ENCODE data around the gene SULT1A4.
"Not testable (repeated sequence)": the region's sequence is repeated elsewhere in the genome, so short reads cannot be mapped to it uniquely, and the experiment has no call there.

SULT1A4 gene

GRCh38 chr16:29459706-29460646 lies at the start of gene SULT1A4:
Gene SULT1A4, plus strand, starts transcription at chr16:29459913. Its CDS starts 1,473 bp downstream, at chr16:29461386.
- not testable (repeated sequence) for DNase-seq

GRCh38 chr16:29423587-29423986 lies 36.1 kb upstream of the SULT1A4 start:
- not testable (repeated sequence) for DNase-seq

GRCh38 chr16:29425390-29425789 lies 34.3 kb upstream of the SULT1A4 start:
- DNase-seq, result not testable (repeated sequence)

- DNase-seq, result not testable (repeated sequence)
Observed at GRCh38 chr16:29453754-29454153, 6.0 kb upstream of the SULT1A4 start.

- DNase-seq, result not testable (repeated sequence)
Observed at GRCh38 chr16:29454269-29454668, 5.4 kb upstream of the SULT1A4 start, which contains the start of the genes BOLA2 and SLX1B. Gene BOLA2, minus strand, starts transcription at chr16:29454351. Its CDS starts 98 bp downstream, at chr16:29454253. Gene SLX1B, plus strand, starts transcription at chr16:29454533.

GRCh38 chr16:29454828-29455227 lies 4.9 kb upstream of the SULT1A4 start:
- DNase-seq, result not testable (repeated sequence)

- DNase-seq, result not testable (repeated sequence)
Observed at GRCh38 chr16:29457660-29458059, 2.1 kb upstream of the SULT1A4 start.

GRCh38 chr16:29460647-29461030 lies 926 bp downstream of the SULT1A4 start:
- DNase-seq, result not testable (repeated sequence)

GRCh38 chr16:29465985-29466824 lies 6.5 kb downstream of the SULT1A4 start:
- not testable (repeated sequence) for DNase-seq

GRCh38 chr16:29466904-29467303 lies 7.2 kb downstream of the SULT1A4 start:
- not testable (repeated sequence) for DNase-seq

GRCh38 chr16:29467654-29468366 lies 8.1 kb downstream of the SULT1A4 start:
- DNase-seq, result not testable (repeated sequence)

GRCh38 chr16:29469660-29470059 lies 9.9 kb downstream of the SULT1A4 start:
- DNase-seq, result not testable (repeated sequence)

GRCh38 chr16:29472065-29472464 lies 12.4 kb downstream of the SULT1A4 start:
- DNase-seq, result not testable (repeated sequence)

- DNase-seq, result not testable (repeated sequence)
Observed at GRCh38 chr16:29482276-29482675, 22.6 kb downstream of the SULT1A4 start.

- DNase-seq, result not testable (repeated sequence)
Observed at GRCh38 chr16:29506308-29506707, 46.6 kb downstream of the SULT1A4 start, which contains the start of gene NPIPB12. Gene NPIPB12, minus strand, starts transcription at chr16:29506408.
